ENCODE measurements around the gene PTK6.
"Not testable (repeated sequence)": the region's sequence is repeated elsewhere in the genome, so short reads cannot be mapped to it uniquely, and the experiment has no call there.

The PTK6 gene

DNA sequence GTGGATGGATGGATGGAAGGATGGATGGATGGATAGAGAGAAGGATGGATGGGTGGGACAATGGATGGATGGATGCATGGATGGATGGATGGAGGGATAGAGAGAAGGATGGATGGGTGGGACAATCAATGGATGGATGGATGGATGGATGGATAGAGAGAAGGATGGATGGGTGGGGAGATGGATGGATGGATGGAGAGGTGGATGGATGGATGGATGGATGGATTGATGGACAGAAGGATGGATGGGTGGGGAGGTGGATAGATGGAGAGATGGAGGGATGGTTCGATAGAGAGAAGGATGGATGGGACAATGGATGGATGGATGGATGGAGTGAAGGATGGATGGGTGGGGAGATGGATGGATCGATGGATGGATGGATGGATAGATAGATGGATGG is 44.7 kb downstream of the PTK6 start:
- no peak for DNase-seq

DNA sequence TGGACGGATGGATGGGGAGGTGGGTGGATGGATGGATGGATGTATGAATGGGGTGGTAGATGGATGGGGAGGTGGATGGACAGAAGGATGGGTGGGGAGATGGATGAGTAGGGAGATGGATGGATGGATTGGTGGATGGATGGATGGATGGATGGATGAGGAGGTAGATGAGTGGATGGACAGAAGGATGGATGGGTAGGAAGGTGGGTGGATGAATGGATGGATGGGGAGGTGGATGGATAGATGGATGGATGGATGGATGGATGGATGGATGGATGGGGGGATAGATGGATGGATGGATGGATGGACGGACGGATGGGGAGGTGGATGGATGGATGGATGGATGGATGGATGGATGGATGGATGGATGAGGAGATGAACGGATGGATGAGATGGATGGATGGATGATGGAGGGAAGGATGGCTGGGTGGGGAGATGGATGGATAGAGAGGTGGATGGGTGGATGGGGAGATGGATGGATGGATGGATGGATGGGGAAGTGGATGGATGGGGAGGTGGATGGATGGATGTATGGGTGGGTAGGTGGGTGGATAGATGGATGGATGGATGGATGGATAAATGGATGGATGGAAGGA is 45.4 kb downstream of the PTK6 start:
- no peak for DNase-seq

DNA sequence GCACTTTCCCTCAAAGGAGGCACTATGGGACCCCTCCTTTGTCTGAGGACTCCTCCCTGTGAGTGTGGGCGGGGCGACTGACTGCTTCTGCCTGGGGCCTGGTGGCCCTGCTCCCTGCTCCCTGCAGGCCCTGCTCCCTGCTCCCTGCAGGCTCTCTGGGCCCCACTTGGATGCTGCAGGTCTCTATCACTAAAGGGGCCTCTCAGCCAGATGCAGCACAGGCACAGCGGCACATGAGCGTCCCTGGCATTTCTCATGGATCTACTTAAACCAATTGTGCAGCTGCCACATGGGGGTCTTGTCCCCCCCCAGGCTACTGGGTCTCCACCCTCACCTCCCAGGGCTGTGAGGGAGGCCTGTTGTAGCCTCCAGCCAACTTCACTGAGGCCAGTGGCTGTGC is 46.1 kb downstream of the PTK6 start:
- no peak for DNase-seq

DNA sequence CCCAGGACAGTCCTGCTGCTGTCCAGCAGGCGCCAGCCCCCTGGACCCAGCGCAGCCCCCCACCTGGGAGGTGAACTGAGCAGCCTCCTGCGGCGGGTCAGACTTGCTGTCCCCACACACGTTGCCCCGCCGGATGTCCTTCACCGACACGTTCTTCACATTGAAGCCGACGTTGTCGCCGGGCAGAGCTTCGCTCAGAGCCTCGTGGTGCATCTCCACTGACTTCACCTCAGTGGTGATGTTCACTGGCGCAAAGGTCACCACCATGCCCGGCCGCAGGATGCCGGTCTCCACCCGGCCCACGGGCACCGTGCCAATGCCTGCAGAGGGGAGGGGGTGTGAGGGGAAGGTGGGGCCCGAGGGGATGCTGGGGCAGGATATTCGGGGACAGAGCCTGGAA is 46.8 kb downstream of the PTK6 start:
- DNase-seq, result no peak

DNA sequence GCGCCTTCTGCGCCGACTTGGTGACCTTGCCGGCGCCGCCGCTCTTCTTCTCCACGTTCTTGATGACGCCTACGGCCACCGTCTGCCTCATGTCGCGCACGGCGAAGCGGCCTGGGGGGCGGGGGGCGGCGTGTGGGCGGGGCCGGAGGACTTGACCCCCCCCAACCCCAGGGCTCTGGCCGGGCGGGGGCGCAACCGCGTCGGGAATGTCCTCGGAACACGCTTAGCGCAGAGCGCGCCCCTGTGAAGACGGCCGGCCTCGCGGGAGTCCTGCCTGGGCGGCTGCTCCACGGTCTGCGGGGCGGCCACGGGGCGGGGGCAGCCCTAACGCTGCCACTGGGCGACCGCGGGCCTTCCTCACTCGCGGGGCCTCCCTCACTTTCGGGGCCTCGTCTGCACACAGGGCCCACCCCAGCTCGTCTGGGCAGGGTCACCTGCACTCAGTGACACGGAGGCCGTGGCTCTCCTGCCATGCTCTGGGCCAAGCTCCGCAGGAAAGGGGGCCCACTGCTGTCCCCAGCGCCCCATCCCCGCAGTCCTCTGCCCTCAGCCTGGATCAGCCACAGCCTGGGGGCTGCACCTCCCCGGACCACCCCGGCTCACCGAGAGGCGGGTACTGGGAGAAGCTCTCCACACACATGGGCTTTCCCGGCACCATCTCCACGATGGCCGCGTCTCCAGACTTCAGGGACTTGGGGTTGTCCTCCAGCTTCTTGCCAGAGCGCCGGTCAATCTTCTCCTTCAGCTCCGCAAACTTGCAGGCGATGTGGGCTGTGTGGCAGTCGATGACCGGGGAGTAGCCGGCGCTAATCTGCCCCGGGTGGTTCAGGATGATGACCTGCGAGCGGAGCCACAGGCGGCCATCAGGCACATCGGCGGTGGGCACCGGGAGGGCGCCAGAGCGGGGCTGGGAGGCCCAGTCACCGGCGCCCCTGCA is 48.6 kb downstream of the PTK6 start:
- no peak for DNase-seq

DNA sequence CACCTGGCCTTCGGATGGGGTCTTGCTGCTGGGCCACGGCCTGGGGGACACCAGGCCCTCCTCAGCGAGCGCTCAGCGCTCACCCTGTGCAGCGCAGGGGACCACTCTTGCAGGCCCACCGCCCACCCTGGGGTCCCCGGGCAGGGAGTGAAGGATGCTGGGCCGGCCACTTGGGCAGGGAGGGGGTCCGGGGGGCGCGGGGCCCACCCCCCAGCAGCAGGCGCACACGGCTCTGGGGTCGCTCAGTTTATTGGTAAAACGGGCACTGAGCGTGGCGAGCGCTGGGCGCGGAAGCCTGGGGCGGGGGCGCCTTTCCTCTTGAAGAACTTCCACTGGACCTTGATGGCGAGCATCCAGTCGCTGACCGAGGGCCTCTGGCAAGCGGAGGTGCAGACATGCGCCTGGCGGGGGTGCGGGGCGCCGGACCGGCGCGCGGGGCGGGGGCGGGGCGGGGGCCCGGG is 49.4 kb downstream of the PTK6 start:
- no peak for DNase-seq

DNA sequence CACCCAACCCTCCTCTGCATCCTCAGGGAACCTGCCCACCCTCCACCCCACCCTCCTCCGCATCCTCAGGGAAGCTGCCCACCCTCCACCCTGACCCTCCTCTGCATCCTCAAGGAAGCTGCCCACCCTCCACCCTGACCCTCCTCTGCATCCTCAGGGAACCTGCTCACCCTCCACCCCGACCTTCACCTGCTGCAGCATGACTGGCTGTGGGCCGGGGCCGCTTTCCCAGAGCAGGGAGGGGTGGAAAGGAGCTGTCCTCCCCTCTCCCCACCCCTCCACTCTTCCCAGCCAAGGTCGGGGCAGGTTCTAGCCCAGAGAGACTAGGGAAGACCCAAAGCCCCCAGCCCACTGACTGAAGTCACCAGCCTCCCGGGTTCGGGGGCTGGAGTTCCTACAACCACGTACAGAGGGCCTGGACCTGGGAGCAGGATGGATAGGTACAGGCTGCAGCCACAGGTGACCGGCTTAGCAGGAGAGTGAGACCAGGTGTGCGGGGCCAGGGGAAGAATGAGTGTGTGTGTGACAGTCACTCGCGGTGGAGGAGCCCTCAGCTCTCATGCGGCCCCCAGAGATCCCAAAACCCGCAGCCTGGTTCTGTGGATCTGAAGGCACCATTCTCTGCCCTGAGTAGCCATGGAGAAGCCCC is 49.9 kb downstream of the PTK6 start:
- no peak for DNase-seq

DNA sequence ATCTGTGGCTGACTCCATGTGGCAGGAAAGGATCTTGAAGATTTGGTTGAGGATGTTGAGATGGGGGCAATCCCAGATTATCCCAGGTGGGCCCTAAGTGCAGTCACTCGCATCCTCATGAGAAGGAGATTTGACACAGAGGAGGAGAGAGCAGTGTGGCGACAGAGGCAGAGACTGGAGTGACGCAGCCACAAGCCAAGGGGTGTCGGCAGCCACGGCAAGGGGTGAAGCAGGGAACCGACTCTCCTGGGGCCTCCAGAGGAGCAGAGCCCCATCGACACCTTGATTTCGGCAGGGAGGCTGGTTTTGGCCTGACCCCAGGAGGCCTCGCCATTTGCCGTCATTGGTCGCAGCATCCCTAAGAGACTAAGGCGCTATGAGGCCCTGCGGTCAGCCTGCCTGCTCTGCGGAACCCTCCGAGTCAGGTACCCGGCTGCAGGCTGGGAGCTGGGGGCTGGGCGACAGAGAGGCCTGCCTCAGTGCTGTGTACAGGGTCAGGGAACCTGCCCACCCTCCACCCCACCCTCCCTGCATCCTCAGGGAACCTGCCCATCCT is 50.8 kb downstream of the PTK6 start:
- DNase-seq, result no peak

DNA sequence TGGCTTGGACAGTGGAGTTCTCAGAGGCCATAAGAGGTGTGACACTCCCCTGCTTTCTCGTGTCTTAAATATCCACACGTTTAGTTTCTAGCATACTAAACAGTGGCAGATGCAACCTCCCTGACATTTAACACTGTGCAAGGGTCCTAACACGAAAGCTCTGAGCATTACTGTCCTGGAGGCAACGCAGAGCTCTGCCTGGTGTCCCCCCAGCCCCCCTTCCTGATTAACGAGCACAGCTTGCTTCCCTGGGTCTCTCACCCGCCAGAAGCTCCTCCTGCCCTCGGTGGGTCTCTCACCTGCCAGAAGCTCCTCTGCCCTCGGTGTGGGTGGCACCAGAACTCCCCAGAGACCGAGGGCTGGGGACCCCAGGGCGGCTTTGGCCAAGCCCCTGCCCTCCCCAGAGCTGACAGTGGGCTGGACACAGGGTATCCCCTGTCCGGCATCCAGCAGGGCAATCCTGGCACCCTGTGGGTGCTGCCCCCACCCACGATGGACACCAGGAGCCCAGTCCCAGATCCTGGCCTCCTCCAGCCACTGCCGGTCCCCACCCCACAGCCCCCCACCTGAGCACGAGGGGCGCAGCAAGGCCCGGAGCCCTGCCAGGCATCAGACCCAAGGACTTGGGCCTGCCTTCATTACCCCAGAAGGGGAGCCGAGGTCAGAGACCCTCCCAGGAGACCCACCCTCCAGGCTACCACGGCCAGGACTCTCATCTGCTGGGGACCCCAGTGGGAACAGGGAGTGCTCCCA is 52.3 kb downstream of the PTK6 start:
- DNase-seq, result no peak

DNA sequence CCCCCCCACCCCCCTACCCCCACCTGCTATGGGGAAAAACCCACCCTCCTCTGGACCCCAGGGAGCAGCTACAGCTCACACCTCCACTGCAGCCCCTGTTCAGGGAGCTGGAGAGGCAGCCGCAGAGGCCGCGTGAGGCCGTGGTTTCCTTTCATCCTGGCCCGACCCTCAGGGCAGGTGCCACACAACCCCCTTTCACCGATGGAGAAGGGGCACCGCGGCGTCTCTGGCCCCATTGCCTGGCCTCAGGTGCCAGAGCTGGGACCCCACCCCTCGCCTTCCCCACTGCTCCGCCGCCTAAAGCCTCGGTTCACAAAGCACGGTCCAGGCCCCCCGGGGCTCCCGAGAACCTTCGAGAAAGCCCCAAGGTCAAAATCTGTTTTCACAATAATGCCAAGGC is 52.9 kb downstream of the PTK6 start:
- no peak for DNase-seq

DNA sequence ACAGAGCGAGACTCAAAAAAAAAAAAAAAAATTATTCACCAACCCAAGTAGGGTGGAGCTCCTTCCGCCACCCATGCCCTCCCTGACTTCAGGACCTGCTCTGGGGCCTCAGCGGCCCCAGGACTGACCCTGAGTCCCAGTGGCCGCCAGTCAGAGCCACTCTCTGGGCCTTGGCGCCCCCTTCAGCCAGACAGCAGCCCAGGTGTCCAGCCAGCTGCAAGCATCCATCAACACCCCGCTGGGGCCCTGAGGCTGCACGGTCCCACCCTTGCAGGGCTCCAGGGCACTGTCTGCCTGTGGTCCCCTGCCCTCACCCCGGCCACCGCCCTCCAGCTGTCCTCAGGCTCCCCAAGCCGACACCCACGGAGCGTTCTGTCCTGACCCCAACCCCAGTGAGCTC is 53.3 kb downstream of the PTK6 start:
- no peak for DNase-seq

DNA sequence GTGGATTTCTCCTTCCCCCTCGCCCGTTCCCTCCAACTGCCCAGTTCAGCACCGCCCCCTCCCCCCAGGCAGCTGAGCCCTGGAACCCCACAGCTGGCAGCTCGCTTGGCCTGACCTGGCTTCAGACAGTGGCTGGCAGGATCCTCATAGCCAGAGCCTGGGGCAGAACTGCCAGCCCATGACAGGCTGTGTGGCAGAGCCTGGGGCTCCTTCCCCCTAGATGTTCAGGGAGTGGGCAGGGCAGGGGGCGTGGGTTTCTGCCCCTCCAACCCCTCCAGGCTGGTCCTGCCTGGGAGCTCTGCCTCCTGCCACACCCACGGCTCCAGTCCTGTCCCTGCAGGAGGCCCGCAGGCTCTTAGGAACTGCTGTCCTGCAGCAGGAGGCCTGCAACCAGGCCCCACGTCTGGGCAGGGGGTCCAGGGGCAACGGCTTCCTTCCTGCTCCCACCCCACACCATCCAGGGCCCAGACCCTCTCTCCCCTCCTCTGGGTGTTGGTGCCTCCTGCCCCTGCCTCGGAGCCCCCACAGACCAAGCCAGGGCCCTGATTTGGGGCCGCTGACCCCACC is 55.1 kb downstream of the PTK6 start:
- no peak for DNase-seq

DNA sequence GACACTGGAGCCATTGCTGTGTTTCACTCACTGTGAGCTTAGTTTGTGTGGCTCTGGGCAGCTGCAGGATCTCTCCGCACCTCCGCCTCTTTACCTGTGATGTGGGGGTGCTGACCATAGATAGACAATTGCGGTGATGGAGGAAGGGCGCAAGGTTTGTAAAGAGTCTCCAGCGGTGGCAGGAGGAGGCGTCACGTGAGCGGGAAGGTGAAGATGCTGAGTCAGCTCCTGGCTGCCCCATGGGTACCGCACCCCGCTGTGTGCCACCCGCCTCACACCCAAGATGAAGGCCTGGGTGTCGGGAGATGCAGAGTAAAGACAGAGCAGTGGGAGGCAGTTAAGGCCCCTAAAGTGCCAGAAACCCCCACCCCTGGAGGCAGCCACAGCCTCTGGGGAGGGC is 55.7 kb downstream of the PTK6 start:
- DNase-seq, result no peak

DNA sequence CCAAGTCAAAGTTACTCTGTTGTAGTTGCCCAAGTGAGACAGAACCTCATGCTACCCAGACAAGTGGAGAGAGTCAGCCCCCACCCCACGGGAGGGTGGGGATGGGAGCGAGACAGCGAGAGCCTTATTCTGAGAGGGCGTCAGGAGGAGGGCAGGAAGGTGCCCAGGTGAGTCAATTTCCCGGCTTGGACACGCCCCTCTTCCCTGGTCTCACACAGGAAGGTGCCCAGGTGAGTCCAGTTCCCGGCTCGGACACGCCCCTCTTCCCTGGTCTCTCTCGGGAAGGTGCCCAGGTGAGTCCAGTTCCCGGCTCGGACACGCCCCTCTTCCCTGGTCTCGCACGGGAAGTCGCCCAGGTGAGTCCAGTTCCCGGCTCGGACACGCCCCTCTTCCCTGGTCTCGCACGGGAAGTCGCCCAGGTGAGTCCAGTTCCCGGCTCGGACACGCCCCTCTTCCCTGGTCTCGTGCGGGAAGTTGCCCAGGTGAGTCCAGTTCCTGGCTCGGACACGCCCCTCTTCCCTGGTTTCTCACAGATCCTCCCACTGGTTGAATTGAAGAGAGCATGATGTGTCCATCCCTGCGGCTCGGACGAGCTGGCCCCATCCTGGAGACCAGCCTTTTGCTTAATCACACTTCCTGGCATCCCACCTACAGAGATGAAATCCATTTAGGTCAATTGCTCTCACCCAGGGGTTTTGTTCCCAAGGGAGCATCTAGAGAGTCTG is 57.3 kb downstream of the PTK6 start:
- DNase-seq, result not testable (repeated sequence)

DNA sequence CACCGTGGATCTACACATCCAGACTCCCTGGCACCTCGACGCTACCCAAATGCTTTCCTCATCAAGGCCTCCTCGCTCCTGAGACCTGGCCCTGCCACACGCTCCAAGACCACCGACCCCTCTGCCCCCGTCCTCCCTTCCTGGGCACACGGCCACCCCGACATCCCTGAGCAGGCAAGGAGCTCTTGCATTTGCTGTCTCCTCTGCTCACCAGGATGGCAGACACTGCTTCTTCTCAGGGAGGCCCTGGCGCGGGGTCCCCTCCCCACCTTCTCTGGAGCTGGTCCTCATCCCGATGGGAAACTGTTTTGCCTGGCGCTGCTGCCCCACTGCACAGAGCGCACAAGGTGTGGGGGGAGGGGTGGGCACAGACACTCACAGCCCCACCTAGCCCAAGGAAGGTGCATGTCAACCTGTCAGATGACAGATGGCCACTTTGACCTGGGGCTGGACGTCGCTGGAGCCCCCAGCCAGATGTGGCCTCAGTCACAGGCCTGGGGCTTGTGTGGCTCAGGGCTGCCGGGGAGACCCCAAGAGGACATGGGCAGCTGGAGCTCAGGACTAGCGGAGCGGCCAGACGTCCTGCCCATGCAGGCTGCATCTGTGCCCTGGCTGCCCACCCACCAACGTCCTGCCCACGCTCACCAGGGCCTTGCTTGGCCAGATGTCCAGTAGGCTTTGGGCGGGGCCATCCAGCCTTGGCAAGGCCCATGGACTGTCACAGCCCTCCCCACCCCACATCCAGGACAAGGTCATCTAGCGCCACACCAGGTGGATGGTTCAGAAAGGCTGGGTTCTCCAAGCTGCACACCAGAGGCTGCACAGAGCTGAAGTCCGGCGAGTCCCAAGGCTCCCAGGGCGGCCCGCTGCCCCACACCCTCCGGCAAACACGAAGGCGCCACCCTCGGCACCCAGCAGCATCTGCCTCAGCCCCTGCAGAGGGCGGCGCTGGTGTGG is 58.6 kb downstream of the PTK6 start:
- DNase-seq, result no peak
